DMS153 treated with DMSO at 0.1 percent for 48 hours (cell line): ENCODE measurements around the gene MAD1L1.
"Not testable (repeated sequence)": the region's sequence is repeated elsewhere in the genome, so short reads cannot be mapped to it uniquely, and the experiment has no call there.

Experiments
- DNase-seq: peaks from one replicate; lab custom pipeline; 2025; ENCODE audit not compliant: unreplicated experiment; lab: John Stamatoyannopoulos, UW

MAD1L1 gene

DNA sequence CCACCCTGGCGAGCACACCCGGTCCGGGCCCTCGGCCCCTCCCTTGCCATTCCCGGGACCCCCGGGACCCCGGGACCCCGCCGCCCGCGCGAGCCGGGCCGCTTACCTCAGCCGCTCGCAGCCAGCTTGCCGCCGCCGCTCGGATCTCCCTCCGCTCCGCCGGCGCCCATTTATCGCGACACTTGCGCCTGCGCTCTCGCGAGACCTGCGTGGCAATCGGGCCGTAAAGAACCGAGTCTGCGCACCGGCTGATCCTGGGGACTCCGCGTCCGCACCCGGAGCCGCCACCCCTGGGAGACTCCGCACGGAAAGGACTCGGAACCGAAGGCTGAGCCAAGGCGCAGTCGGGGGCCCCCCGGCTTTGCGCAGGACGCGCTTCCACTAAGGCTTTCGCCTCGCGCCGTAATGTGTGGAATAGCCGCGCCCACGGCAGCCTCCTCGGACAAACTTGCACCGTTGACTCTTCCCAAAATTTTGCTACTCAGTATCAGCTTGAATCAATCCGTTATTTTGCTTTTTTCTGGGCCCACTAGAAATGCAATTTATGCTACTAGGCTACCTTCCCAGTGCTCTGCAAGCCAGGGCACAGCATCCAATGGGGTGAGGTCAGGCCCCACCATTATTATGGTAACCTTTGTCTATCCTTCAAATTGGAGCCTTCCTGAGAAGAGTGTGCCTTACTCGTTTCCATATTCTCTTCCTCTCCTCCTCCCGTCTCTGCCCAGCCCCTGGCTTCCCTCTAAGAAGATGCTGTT, at the start of gene MAD1L1:
Gene MAD1L1 (minus strand): TSS at position 180 of the 755 bp plus-strand sequence. CDS start 2,812 bp downstream, outside the sequence.
- peak; percentile 84 for DNase-seq

DNA sequence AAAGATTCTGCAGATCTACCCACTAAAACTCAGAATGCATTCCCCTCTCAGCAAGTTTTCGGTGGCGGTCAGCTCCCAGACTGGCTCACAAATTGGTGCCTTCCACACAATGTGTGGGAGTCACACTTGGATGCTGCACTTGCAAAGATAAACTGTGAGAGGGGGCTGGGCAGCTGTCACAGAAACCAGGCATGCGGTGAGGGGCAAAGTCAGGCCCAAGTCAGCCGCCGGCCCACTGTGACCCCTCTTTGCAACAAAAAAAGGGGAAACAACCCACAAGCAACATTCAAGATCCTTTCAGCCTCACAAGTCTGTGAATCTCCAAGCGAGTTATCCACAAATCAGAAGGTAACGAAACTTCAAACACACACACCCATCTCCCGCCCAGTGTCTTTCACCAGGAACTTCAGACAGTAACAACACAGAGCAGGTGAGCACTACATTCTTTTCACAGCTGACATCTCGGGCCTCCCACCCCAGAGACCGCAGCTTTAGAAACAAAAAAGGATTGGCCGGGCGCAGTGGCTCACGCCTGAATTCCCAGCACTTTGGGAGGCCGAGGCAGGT, 49.5 kb upstream of the MAD1L1 start:
- DNase-seq: no peak

DNA sequence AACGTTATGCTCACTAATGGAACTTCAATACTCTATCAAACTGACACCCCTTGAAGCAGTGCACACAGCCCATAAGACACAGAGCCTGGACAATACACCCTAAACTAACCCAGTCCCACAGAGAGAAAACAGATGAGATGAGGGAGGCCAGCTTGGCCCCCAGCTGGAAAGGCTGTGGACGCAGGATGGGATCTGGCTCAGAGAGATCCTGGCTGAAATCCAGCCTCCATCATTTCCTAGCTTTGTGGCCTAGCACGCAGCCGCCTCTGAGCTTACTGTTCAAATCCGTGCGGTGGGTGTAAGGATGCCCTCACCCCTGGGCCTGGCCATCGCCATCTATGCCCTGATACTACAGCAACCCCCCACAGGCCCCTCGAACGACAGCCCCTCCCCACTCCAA, 48.8 kb upstream of the MAD1L1 start:
- no peak for DNase-seq

DNA sequence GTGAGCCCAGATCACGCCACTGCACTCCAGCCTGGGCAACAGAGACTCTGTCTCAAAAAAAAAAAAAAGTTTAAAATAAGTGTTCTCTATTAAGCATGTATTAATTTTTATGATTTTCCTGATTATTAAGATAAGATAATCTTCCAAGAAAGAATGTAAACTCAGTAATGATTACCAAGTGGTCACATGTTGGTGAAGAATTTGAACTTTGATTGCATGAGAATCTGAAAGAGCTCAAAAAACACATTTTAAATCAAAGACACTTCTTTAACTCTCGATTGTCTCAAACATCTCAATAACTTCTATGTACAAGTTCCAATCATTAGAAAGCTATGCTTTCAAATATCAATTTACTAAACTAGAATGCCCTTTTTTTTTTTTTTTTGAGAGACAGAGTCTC, 47.7 kb upstream of the MAD1L1 start:
- DNase-seq: no peak

DNA sequence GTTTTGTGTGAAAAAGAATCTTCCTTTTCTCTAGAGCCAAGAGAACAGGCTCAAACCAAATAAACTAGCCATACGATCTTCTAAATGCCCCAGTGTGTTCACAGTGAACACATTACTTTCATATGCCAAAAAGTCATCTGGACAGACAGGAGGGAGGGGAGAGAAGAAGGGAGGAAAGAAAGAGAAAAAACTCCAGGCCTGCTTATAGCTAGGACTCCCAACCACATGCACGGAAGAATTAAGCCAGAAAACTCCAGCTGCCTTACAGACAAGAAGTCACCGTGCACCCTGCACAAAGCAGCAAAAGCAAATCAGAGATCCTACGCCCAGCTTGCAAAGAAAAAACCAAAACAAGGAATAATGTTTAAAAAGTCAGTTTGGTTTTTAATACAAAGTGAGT, 47.2 kb upstream of the MAD1L1 start:
- no peak for DNase-seq

DNA sequence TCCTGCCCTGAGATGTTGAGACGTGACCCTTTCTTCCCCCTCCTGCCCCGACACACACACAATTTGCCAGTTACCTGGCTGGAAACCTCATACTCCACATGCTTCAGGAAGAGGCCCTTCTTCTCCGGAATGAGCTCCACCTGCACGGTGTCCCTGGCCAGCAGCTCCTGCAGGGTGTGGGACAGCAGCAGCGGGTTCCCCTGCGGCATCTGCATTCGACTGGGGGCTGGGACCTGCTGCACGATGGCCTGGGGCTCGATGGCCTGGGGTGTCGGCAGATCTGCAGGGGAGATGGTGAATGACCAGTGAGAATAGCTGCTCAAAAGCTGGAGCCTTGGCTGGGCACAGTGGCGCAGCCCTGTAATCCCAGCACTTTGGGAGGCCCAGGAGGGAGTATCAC, 45.3 kb upstream of the MAD1L1 start:
- no peak for DNase-seq

DNA sequence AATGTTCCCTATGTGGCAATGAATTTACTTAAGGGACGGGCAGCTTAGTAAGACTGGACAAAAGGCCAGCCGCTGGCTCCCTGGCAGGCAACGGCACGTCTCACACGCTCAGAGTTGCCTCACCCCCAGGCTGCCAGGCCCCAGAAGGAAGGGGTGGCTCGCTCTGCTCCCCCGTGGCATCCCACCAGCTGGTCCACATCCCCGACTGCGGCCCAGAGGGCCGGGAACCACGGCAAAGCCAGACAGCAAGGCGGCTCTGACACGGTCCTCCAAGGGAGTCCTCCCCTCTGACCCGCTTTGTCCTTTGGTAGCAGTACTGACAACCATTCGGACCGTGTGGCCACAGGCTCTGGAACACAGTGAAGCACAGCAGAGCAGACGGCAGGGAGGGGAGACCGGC, 43.4 kb upstream of the MAD1L1 start:
- DNase-seq: no peak

DNA sequence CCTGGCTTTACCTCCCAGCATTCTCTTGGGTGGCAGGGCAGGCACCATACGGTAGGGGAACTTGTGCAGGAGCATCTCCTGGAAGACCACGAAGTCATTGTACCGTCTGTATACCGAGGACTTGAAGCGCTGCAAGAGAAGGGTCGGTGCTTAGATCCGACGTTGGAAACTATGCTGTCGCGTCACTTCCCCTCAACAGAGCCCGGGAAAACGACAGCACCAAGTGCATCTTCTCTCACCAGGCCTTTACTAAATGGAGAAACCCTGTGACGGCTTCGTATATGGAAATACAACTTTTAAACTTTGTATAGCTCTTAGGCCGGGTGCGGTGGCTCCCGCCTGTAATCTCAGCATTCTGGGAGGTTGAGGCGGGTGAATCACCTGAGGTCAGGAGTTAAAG, 42.4 kb upstream of the MAD1L1 start:
- DNase-seq: no peak

DNA sequence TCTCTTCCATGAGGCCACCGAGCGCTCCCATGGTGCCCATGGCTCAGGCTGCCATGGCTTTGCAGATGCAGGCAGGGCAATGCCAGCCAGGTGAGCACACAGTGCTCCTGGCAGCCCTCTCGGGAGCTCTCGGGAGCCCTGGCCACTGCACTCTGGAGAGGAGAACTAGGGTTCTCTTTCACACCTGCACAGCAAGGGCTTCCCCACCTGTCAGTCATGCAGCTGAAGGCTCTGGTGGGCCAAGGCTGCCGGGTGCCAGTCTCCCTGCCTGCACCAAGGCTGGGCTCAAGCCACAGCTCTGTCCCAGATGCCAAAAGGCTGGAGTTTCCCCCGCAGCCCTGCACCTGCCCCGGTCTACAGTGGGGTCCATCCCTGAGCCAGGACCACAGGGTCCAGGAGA, 41.9 kb upstream of the MAD1L1 start:
- DNase-seq: no peak

DNA sequence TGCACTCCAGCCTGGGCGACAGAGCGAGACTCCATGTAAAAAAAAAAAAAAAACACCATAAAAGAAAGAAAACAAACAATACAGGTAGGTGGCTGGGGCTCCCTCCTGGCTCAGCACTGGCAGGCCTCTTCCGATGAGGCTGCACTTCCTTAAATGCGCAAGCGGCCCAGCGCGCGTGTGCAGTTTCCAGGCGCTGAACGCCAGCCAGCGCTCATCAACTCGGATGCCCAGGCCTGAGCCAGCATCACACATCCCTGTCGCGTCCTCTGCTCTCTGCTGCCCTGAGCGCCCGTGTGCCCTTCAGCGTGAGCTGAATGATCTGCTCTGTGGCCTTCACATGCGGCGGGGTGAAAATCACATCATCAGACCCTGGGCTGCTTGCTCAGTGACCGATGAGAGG, 41.1 kb upstream of the MAD1L1 start:
- no peak for DNase-seq

DNA sequence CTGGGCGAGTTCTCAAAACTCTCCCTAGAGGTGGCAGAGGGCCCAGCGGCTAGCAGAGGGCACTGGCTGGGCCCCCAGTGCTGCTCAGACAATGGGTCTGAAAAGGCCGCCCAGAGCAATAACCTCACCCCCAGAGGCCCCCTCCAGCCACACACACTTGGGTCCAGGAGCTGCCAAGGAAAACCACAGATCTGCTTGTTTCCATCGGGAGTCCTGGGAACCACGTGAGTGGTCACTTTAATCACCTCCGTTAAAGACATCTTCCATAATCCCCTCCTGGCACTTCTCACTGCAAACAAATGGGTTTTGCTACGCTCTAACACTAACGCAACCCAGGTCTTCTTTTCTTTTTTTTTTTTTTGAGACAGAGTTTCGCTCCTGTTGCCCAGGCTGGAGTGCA, 39.3 kb upstream of the MAD1L1 start:
- no peak for DNase-seq

DNA sequence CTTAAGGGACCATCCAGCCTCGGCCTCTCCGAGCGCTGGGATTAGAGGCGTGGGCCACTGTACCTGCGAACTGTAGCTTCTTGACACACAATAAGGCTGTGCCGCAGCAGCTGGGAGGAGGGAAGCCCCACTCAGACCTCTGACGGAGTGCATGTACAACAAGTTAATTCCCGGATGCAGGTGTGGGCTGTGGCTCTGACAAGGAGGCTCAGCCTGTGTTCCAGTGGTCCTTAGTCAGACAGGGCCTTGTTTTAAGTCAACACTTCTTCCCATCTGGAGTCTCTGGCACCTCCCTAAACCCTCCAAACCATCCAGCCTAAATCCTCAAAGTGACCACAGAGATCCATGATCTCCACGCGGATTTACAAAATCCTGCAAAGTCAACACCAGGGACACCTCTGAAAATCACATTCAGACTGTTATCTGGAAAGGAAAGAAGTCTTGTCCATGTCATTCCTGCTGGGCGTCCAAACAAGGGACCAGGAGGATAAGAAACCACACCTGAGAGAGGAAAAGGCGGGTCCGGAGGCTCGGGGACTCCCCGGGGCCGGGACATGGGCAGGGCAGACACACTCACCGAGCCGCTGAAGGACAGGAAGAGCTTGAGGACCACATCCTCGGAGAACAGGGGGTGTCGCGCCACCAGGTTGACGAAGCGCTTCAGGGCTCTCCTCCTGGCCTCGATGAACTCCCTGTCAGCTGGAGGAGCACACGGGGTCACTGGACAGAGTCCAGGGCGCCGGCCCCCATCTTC, 38.7 kb upstream of the MAD1L1 start:
- no peak for DNase-seq

DNA sequence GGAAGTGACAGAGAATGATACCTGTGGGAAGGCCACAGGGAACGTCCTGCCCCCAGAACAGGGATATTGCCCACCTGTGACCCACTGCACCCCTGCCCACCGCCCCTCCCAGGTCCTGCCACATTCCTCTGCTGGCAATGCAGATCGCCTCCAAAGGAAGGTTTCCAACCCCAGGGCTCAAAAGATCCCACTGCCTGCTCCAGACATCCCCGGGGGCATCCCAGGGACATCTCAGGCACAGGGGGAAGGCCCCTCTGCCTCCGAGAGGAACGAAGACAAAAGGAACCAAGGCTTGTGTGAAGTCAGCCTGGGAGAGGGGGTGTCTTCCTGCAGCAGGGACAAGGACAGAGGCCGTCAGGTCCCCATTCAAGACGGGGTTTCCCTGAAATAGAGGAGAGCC, 37.8 kb upstream of the MAD1L1 start:
- DNase-seq: no peak

DNA sequence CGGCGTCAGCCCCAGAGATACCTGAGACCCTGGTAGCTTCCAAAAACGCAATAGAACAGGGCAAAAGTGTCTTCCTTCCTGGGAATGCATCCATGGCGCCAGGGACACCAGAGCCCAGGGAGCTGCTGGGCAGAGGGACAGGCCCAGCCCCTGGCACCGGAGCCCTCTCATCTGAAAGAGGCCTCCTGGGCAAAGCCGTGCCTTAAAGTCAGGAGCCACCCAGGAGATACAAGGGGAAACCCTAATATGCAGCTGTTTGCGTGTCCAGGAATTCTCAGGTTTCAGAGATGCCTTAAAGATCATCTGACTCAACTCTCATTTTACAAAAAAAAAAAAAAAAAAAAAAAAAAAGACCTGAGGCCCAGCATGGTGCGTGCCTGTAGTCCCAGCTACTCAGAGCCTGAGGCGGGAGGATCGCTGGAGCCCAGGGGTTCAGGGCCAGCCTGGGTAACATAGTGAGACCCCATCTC, 37.3 kb upstream of the MAD1L1 start:
- no peak for DNase-seq

DNA sequence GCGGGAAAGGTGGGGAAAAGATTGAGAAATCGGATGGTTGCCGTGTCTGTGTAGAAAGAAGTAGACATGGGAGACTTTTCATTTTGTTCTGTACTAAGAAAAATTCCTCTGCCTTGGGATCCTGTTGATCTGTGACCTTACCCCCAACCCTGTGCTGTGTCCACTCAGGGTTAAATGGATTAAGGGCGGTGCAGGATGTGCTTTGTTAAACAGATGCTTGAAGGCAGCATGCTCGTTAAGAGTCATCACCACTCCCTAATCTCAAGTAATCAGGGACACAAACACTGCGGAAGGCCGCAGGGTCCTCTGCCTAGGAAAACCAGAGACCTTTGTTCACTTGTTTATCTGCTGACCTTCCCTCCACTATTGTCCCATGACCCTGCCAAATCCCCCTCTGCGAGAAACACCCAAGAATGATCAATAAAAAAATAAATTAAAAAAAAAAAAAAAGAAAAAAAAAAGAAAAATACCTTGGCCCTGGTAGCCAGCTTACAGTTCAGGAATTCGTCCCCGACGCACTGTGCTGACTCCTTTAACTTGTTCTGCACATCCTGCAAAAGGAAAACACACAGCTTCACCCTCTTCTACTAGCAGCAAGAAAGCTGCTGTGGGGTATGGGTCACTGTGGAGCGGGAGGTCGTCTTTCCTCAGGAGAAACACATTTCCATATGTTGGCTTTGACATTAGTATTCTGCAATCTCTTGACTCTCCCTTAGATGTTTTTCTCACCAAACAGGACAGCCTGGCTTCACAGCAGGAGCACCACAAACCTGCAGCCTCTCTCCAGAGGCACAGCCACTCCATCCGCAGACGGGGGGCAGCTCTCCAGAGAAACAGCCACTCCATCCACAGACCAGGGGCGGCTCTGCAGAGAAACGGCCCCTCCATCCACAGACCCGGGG, 36.6 kb upstream of the MAD1L1 start:
- not testable (repeated sequence) for DNase-seq

DNA sequence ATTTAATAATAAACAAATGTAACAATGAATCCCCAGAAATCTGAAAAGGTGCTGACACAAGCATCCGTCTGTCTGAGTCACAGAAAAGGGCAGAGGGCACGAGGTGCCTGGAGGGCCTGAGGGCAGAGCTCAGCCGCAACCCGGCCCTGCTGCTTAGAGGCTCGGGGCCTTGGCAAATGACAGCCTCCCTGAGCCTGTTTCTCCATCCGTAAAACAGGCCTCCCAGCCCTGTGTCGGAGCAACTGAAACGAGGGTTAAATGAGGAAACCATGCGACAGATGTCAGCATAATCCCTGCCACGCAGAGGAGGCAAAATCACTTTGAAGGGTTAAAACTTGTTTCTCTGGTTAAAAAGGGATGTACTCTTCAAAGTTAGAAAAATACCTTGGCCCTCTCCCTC, 34.2 kb upstream of the MAD1L1 start:
- no peak for DNase-seq

DNA sequence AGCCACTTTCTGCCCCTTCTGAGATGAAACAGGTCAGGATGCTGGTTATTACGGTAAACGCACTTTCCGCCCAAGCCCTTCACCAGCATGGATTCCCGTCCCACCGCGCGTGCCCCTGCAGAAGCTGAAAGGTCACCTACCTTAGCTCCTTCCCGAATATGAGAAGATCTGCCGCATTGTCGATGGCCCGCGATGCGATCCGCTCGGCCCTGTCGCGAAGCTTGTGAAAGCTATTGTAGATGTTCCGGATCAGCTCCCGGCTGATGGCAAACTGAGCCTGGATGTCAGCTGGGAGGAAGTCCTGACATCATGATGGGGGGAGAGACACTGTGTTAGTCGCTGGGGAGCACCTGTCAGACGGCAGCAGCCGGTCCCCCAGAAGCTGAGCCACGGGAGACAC, 31.4 kb upstream of the MAD1L1 start:
- no peak for DNase-seq

DNA sequence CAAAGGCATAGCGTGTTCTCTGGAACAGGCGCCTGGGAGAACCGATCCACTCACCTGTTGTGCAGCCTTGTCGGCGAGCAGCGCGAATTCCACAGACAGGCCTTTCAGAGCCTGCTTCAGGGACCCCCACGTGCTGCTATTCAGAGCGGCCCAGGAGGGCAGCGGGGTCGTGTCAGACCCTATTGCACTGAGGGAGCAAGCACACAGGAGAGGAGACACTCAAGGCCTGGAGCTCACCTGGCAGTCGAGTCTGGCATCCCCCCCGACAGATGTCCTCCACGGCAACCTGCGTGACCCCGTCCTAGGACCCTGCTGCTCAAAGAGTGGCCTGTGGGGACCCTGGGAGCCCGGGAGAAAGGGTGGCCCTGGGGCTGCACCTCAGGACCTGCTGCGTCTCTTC, 30.4 kb upstream of the MAD1L1 start:
- DNase-seq: no peak

DNA sequence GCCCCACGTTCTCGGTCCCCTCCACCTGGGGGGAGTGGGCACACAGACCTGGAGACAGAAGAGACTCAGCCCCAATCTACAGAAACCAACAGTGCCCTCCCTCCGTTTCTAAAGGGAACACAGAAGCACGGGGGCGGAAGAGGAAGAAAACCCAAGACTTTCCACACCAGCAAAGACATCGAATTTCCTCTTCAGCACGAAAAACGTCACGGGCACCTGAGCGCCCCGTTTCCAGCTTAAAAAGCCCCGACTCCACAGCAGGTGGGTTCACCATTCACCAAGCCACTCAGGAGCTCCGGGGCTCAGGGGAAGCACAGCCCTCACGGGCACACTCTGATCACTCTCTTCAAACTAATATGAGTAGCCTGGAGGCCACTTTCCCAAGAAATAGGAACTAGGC, 28.9 kb upstream of the MAD1L1 start:
- DNase-seq: no peak

DNA sequence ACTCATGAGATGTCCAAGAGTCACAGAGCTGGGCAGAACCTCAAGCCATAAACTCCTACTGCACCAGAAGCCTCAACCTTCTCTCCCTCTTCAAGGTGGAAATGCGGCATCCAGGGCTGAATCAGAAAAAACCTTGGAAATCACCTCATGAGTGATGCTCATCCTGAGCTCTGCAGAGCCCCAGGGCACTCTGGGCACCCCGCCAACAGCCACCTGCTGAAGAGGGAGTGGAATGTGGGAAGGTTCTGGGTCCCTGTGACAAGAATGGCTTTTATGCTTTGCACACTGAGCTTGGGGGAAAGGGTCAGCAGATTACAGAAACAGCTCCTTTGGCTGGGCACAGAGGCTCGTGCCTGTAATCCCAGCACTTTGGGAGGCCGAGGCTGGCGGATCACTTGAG, 28.1 kb upstream of the MAD1L1 start:
- no peak for DNase-seq

DNA sequence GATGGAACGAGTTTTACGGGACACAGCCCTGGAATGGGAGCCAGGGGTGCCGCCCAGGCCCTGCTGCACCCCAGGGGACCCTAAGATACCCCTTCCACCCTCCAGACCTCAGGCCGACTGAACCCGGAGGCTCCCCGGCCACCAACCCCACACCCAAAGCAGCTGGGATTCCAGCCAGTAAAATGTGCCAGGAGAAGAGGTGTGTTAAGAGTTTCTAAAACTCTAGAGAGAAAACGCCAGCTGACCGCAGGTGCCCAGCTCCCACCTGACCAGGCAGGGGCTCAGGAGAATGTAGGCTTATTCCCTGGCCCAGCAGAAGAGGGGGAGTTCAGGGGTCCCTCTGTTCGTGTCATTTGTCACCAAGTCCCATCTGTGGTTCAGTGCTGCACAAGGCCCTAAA, 26.7 kb upstream of the MAD1L1 start:
- no peak for DNase-seq
